Retinal pigment epithelial cell (primary cell): Measurements from ENCODE around the gene RANBP9.

Experiments used
- DNase-seq: peaks from one replicate; pipeline ENCODE4 v3.0.0-alpha.2; 2010; ENCODE audit warnings: low read depth
- H3K4me3 ChIP-seq: 2 replicates; pipeline ENCODE4 v1.5.1; 2011; ENCODE audit warnings: mild to moderate bottlenecking, low read length, control low read depth, moderate library complexity
- TF ChIP-seq, protein P1 (sequence below): conservative IDR thresholded peaks from 2 replicates; pipeline ENCODE4 v1.5.1; 2011; ENCODE audit warnings: low read depth, low read length, control low read depth, inconsistent platforms

Gene RANBP9

DNA sequence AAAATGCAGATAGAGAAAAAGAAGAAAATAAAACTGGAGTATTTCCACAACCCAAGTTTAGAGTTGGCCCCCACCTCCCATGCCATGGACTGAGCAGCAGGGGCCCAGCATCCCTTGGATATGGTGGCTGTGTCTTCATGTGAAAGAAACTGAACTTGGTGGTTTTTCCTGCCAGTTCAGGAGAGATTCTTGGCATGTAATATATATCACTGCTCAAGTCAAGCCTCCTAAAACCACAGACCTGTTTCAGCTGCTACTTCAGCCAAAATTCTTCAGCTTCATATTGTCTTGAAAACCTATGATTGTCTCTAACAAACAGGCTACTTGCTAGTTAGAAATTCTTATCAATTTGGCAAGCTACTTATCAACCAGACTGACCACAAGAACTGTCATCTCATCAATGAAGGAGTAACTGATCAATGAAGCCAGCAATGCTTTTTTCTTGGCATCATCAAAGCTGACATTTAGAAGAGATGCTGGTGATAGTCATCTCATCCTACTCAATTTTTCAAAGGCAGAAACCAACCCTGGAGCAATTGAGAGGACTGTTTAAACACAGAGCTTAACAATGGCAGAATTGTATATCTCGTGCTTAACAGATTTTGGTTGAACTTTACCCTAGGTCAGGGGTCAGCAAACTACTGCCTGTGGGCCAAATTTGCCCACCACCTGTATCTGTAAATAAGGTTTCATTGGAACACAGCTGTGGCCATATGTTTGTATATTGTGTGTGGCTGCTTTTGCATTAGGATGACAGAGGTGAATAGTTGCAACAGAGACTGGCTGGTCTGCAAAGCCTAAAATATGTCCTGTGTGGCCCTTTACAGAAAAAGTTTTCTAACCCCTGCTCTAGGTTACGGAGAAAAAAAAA lies 106.9 kb downstream of the RANBP9 start:
- DNase-seq, result no peak
- TF ChIP-seq, protein P1, sequence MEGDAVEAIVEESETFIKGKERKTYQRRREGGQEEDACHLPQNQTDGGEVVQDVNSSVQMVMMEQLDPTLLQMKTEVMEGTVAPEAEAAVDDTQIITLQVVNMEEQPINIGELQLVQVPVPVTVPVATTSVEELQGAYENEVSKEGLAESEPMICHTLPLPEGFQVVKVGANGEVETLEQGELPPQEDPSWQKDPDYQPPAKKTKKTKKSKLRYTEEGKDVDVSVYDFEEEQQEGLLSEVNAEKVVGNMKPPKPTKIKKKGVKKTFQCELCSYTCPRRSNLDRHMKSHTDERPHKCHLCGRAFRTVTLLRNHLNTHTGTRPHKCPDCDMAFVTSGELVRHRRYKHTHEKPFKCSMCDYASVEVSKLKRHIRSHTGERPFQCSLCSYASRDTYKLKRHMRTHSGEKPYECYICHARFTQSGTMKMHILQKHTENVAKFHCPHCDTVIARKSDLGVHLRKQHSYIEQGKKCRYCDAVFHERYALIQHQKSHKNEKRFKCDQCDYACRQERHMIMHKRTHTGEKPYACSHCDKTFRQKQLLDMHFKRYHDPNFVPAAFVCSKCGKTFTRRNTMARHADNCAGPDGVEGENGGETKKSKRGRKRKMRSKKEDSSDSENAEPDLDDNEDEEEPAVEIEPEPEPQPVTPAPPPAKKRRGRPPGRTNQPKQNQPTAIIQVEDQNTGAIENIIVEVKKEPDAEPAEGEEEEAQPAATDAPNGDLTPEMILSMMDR, result no peak
- no peak overlapping the region for H3K4me3 ChIP-seq

DNA sequence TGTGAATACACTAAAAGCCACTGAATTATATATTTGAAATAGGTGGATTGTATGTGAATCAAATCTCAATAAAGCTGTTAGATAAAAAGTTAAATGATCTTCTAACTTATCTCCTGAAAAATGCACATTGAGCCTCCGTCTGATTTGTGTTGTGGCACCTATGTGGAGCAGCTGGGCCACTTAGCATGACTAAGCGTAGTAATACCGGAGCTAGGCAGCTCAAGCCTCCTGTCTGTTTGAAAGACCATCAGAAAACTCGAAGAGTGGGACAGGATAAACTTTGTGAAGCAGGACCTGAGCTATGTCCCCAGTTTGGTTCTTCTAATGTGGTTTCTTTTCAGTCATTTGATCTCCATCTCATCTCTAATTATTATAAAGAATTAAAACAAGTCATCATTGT lies 107.5 kb downstream of the RANBP9 start:
- H3K4me3 ChIP-seq, result no peak overlapping the region
- no peak for DNase-seq
- TF ChIP-seq, protein P1, result no peak

DNA sequence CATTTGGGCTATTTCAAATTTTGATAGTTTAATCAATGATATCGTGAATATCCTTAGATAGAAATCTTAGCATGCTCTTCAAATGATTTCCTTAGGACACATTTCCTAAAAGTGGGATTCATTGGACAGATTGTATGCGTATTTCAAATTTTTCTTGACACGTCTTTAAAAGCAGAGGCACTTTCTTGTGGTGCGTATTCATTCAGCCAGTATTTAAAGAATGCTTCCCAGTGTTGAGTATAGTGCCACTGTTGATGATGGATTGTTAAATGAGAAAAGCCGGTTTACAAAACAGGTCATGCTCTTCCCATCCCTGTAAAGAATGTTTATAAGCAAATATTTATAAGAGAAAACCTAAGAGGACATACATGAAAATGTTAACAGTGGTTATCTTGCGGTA lies 111.6 kb downstream of the RANBP9 start:
- TF ChIP-seq, protein P1, result no peak
- H3K4me3 ChIP-seq, result no peak overlapping the region
- DNase-seq, result no peak

DNA sequence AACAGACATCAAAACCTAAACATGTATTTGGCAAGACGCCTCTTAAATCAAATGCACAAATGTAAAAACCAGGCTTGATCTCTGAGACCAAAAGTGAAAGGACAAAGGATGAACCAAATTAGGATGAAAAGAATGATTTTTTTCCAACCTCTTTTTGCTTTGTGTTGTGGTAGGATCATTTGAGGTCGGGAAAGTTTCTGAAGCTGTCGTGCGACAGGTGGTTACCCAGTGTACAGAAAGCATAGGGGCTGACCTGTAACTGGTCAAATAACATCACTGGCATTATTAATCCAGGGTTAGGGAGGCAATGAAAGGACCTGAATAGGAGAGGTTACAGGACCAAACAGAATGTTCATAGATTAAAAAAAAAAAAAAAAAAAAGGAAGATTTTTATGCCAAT lies 114.6 kb downstream of the RANBP9 start:
- no peak overlapping the region for H3K4me3 ChIP-seq
- TF ChIP-seq, protein P1, result no peak
- no peak for DNase-seq

DNA sequence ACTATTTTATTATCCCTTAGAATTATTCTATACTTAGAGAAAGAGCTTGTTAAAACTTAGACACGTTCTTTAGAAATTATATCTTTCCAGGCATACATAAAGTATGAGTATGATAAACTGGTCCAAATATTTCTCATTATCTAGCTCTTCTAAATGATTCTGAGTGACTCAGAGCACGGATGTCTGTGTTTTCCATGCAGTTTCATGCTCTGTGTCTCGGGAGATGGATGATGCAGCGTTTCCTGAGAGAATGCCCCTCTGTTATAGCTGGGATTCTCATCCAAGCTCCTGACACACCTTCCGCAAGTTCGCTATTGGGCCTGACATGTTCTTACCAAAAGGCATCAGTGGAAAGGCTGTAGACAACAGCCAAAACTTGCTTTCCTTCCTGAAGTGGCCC lies 117.9 kb downstream of the RANBP9 start:
- no peak for DNase-seq
- TF ChIP-seq, protein P1, result no peak
- no peak overlapping the region for H3K4me3 ChIP-seq

DNA sequence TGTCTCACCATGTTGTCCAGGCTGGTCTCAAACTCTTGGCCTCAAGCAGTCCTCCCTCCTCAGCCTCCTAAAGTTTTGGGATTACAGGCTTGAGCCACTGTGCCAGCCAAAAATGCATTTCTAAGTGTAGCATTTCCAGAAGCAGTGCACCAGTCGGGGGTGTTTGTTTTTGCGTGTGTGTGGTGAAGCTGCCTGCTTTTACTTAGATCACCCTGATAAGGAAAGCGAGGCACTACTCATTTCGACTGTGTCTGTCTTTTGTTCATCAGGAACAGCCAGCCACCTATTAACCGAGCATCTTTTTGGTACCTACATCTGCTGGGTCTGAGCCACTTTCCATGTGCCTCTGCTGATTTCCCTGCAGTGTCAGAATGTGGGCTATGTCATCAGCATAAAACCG lies 118.5 kb downstream of the RANBP9 start:
- DNase-seq, result no peak
- TF ChIP-seq, protein P1, result no peak
- no peak overlapping the region for H3K4me3 ChIP-seq

- no peak overlapping the region for H3K4me3 ChIP-seq
- TF ChIP-seq, protein P1, result no peak
- no peak for DNase-seq
These were observed 120.3 kb downstream of the RANBP9 start for GRCh38 chr6:13591205-13591921.
